ENCODE results near the gene TCIRG1.

TCIRG1 gene

DNA sequence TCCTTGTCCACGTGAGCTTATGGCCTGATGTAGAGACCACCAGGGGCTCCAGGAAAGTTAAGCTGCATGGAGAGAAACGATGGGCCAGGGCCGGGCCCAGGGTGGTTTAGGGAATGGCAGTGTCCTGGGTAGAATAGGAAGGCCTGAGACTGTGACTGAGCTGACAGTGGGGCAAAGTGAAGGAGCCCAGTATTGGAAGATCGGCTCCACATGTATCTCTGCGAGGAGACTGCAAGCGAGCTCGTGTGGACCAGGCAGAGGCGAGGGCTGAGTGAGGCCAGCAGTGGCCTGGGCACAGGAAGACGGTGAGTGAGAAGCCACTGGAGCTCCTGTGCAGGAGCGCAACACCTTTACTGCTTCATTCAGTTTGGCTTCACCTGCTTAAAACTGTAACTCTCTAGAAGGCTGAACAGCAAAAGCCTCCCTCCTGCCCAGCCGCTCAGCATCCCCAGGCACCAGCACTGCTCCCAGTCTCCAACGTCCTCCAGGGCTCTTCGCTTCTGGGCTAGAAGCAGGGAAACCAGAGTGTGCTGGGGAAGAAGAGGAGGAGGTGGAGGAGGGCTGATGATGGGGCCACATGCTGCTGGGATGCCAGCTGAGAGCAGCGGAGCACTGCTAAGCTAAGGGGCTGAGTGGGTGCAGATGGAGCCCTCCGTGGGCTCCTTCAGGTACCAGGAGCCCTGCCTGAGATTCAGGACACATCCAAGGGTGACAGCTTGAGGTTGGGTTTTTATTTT lies 13.5 kb downstream of the TCIRG1 start:
- H3K27ac ChIP-seq (replicated peaks), result no peak overlapping the region
- no peak for TF ChIP-seq SPI1 (IDR thresholded peaks at IDR 0.05; ENCODE audit: borderline replicate concordance, low read depth)
- TF ChIP-seq, protein P1, sequence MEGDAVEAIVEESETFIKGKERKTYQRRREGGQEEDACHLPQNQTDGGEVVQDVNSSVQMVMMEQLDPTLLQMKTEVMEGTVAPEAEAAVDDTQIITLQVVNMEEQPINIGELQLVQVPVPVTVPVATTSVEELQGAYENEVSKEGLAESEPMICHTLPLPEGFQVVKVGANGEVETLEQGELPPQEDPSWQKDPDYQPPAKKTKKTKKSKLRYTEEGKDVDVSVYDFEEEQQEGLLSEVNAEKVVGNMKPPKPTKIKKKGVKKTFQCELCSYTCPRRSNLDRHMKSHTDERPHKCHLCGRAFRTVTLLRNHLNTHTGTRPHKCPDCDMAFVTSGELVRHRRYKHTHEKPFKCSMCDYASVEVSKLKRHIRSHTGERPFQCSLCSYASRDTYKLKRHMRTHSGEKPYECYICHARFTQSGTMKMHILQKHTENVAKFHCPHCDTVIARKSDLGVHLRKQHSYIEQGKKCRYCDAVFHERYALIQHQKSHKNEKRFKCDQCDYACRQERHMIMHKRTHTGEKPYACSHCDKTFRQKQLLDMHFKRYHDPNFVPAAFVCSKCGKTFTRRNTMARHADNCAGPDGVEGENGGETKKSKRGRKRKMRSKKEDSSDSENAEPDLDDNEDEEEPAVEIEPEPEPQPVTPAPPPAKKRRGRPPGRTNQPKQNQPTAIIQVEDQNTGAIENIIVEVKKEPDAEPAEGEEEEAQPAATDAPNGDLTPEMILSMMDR (IDR thresholded peaks at IDR 0.05; ENCODE audit: insufficient read depth, low read length), result no peak
- DNase-seq (ENCODE audit: low read depth in 1 of 2, low spot score in 1 of 2), result peak in 1 of 2 experiments; percentile 23
- H3K4me3 ChIP-seq (replicated peaks; ENCODE audit: insufficient read depth, low read length), result no peak overlapping the region
- H3K27me3 ChIP-seq (ENCODE audit: insufficient read depth, poor library complexity, severe bottlenecking), result no peaks in the 10 kb centered on the region

DNA sequence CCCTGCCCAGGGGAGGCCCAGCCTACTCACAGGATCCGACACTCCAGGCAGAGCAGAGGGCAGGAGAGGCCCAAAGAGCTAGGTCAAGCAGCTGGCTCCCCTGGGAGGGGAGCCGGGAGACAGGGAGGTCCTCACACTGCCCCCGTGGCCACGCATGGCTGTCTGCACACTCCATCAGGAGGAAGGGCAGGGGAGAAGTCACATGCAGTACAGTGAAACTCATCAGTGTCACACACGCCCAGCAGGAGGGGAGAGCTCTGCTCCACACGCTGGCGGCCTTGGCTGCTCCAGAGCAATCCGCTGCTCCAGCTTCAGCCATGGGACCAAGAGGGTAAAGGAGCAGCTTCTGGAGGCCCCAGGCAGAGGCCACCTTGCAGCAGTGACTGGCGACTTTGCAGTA lies 14.3 kb downstream of the TCIRG1 start:
- no peak overlapping the region for H3K4me3 ChIP-seq (replicated peaks; ENCODE audit: insufficient read depth, low read length)
- peak in 1 of 2 experiments; percentile 27 for DNase-seq (ENCODE audit: low read depth in 1 of 2, low spot score in 1 of 2)
- H3K27ac ChIP-seq (replicated peaks), result no peak overlapping the region
- H3K27me3 ChIP-seq (ENCODE audit: insufficient read depth, poor library complexity, severe bottlenecking), result no peaks in the 10 kb centered on the region
- TF ChIP-seq, protein P1 (IDR thresholded peaks at IDR 0.05; ENCODE audit: insufficient read depth, low read length), result no peak
- TF ChIP-seq POLR2AphosphoS5 (IDR thresholded peaks at IDR 0.05; ENCODE audit: low read depth), result peak; percentile 58; the same call in 1 of the 2 replicates

DNA sequence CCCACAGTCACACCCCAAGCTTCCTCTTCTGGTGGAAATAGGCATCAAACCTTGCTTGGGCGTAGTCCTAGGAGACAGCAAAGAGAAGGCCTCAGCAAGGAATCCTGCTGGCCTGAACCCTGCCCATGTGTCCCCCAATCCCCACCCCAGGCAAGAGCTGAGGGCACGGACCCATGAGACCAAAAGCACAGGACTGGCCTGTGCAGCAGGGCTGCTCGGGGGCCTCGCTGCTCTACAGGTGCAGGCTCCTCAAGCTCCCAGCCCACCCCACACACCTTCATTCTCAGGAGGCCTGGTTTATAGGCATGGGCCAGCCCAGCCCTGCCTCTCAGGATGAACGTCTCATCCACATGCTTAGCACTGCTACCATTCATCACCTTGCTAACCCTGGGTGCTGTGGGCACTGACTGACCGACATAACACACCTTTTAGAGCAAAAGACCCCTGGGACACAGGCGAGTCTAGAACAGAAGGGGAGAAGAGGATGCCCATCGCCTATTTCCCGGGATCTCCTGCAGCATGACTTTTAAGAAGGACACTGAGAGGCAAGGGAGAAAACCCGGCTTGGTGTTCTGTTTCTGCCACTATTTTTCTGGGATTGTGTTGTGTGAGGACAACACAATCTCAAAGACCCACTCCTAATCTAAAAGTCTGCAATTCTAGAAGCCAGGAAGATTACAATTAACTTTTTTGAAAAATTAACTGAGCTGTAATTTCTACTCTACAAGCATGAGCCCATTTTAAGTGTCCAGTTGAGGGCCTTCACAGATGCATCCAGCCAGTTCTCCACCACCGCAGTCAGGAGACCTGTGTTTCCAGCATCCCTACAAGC lies 15.4 kb downstream of the TCIRG1 start:
- no peaks in the 10 kb centered on the region for H3K27me3 ChIP-seq (ENCODE audit: insufficient read depth, poor library complexity, severe bottlenecking)

DNA sequence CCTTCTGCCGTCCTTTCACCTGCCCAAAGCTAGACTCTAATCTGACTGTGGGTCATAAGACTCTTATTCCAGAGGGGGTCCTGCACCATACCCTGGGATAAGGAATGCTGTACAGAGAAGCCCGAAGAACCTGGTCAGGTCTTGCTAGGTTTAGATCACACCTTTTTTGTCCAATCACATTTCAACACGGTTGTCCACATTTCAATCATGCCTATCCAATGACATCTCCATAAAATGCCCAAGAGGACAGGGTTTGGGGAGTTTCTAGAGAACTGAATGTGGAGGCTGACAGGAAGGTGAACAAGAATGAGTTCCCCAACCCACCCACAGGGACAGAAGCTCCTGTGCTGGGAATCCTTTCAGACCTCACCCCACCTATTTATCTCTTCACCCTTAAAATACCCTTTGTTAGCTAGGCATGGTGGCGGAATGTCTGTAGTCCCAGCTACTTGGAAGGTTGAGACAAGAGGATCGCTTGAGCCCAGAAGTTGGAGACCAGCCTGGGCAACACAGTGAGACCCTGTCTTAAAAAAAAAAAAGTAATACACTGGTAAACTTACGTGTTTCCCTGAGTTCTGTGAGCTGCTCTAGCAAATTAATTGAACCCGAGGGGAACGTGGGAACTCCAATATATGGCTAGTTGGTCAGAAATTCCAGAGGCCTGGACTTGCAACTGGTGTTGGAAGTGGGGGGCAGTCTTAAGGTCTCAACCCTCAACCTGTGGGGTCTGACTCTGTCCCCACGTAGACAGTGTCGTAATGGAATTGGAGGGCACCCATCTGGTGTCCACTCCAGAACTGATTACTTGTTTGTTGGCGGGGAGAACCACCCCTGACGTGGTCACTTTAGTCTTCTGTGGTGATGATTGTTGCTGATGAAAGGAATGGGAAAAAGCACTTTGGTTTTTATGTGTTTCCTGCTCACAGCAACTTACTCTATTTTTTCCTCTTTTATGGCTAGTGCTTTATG lies 17.8 kb downstream of the TCIRG1 start:
- 0 out of 2 replicates have a peak overlapping the region, but pooled peaks have one; percentile 4 for H3K27ac ChIP-seq (replicated peaks)
- no peak overlapping the region for H3K4me3 ChIP-seq (replicated peaks; ENCODE audit: insufficient read depth, low read length)
- DNase-seq (ENCODE audit: low read depth in 1 of 2, low spot score in 1 of 2), result no peak
- no peaks in the 10 kb centered on the region for H3K27me3 ChIP-seq (ENCODE audit: insufficient read depth, poor library complexity, severe bottlenecking)
- TF ChIP-seq, protein P1 (IDR thresholded peaks at IDR 0.05; ENCODE audit: insufficient read depth, low read length), result no peak
- no peak for TF ChIP-seq SPI1 (IDR thresholded peaks at IDR 0.05; ENCODE audit: borderline replicate concordance, low read depth)
- TF ChIP-seq POLR2AphosphoS5 (IDR thresholded peaks at IDR 0.05; ENCODE audit: low read depth), result no peak
- no peak for TF ChIP-seq GABPA (IDR thresholded peaks at IDR 0.05; ENCODE audit: low read depth)
- TF ChIP-seq, protein P2, sequence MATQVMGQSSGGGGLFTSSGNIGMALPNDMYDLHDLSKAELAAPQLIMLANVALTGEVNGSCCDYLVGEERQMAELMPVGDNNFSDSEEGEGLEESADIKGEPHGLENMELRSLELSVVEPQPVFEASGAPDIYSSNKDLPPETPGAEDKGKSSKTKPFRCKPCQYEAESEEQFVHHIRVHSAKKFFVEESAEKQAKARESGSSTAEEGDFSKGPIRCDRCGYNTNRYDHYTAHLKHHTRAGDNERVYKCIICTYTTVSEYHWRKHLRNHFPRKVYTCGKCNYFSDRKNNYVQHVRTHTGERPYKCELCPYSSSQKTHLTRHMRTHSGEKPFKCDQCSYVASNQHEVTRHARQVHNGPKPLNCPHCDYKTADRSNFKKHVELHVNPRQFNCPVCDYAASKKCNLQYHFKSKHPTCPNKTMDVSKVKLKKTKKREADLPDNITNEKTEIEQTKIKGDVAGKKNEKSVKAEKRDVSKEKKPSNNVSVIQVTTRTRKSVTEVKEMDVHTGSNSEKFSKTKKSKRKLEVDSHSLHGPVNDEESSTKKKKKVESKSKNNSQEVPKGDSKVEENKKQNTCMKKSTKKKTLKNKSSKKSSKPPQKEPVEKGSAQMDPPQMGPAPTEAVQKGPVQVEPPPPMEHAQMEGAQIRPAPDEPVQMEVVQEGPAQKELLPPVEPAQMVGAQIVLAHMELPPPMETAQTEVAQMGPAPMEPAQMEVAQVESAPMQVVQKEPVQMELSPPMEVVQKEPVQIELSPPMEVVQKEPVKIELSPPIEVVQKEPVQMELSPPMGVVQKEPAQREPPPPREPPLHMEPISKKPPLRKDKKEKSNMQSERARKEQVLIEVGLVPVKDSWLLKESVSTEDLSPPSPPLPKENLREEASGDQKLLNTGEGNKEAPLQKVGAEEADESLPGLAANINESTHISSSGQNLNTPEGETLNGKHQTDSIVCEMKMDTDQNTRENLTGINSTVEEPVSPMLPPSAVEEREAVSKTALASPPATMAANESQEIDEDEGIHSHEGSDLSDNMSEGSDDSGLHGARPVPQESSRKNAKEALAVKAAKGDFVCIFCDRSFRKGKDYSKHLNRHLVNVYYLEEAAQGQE (IDR thresholded peaks at IDR 0.05; ENCODE audit: insufficient replicate concordance, low read depth), result no peak

More for the DNA sequence above, 15.4 kb downstream of the TCIRG1 start:
- peak in 1 of 2 experiments; percentile 1 for DNase-seq (ENCODE audit: low read depth in 1 of 2, low spot score in 1 of 2)
- TF ChIP-seq GABPA (IDR thresholded peaks at IDR 0.05; ENCODE audit: low read depth) (no peak), POLR2AphosphoS5 (IDR thresholded peaks at IDR 0.05; ENCODE audit: low read depth) (peak; percentile 81)
- Histone ChIP-seq H3K27ac (replicated peaks) (no peak overlapping the region), H3K4me3 (replicated peaks; ENCODE audit: insufficient read depth, low read length) (no peak overlapping the region)

Measured in HL-60 (cell line).